HG03039 (cell line): ENCODE results near the gene ACSL6.

Source experiments
- ATAC-seq: cut with Tn5 transposase; IDR thresholded peaks from one replicate; pipeline ENCODE4 v1.9.1; 2021; ENCODE audit warnings: mild to moderate bottlenecking, moderate library complexity; ENCODE audit not compliant: unreplicated experiment

The ACSL6 gene

GRCh38 chr5:132049559-132049958 lies 38.1 kb upstream of the ACSL6 start:
- no peak for ATAC-seq

DNA sequence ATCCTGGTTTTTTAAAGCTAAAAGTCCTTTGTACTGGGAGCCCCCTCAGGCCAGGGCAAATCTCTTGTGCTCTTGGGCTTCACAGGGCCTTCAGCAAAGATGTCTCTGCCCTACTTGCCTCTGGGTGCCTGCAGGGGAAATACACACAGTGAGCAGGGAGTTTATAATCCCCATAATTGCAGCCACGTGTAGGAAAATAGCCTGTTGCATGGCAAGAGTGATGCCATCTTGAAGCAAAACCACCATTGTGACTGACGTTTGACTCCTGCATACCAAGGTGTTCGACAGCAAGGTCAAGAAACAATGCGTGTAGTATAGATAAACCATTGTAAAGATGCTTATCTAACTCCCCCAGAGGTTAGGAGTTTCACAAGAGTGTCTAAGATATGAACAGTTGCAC lies 37.6 kb upstream of the ACSL6 start:
- no peak for ATAC-seq

- ATAC-seq, result no peak
Observed at GRCh38 chr5:132046880-132047299, 35.4 kb upstream of the ACSL6 start.

- ATAC-seq, result no peak
Observed at GRCh38 chr5:132044207-132044606, 32.7 kb upstream of the ACSL6 start.

DNA sequence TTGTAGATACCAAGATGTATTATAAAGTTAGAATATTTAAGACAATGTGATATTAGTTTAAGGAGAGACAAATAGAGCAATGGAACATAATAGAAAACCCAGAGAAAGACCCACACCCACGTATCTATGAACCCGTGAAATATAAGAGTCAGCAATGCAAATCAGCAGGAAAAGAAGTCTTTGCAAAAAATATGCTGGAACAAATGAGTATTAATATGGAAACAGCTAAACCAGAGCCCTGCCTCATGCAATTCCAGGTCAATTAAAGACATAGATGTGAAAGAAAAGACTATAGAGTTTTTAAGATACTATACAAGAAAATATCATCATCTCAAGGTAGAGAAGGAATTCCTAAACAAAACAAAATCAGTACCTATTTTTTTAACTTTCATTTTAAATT lies 25.9 kb upstream of the ACSL6 start:
- ATAC-seq, result no peak

DNA sequence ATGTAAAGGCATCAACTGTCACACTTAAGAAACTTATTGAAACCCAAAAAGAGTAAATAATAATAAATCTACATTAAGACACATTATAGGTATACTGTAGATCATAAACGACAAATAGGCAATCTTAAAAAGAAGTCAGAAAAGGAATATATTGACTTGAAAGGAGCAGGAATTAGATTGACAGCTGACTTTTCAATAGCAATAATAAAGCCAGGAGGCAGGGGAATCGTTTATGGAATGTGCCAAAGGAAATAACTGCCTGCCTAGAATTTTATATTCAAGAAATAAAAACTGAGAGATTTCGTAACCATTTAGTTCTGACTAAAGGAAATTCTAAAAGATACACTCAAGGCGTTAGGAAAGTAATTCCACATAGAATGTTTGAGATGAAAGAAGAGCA lies 21.7 kb upstream of the ACSL6 start:
- ATAC-seq, result no peak

- no peak for ATAC-seq
Observed at GRCh38 chr5:132032196-132032595, 20.7 kb upstream of the ACSL6 start.

DNA sequence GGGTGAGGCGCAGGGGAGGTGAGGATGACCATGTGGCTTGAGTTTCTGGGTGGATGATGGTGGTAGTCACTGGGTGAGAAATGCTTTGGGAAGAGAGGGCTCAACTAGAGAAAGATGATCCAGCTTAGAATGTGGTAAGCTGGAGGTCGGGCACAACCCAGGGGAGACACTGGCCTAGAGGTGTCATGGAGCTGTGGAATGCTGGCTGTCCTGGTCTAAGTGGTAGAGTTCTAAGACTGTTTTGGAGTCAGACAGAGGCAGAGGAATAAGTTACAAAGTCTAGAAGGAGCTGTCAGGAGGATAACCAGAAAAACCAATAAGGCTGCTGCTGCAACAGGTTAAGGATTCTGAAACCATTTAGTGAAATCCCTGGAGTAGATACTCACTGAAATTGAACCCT lies 19.2 kb upstream of the ACSL6 start:
- ATAC-seq, result no peak

DNA sequence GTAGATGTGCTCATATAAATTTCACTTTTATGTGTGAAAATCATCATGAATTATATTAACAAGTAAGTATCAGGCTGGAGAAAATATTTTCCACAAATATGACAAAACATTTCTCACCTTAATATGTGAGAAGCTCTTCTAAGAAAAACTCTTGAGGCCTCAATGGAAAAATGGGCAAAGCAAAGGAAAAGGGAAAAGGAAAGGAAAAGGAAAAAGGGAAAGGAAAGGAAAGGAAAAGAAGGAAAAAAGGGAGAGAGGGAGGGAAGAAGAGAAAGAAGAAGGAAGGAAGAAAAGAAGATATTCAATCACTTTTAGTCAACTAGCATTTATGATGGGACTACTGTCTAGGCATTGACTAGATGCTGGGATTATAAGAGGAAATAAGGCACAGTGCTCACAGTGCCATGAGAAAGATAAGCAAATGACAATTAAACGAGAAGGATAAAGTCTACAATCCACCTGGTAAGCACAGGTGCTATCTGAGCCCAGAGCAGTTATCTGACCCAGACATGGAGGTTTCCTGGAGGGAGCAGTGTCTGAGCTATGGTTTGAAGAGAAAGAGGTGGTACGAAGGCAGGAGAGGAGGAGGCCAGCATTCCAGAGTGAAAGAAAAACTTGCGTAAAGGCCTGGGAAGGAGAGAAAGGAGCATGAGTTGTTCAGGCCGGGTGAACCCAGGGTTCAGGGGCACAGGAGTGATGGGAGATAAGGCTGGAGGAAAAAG lies 18.3 kb upstream of the ACSL6 start:
- no peak for ATAC-seq

- no peak for ATAC-seq
Observed at GRCh38 chr5:132027027-132027426, 15.6 kb upstream of the ACSL6 start.

DNA sequence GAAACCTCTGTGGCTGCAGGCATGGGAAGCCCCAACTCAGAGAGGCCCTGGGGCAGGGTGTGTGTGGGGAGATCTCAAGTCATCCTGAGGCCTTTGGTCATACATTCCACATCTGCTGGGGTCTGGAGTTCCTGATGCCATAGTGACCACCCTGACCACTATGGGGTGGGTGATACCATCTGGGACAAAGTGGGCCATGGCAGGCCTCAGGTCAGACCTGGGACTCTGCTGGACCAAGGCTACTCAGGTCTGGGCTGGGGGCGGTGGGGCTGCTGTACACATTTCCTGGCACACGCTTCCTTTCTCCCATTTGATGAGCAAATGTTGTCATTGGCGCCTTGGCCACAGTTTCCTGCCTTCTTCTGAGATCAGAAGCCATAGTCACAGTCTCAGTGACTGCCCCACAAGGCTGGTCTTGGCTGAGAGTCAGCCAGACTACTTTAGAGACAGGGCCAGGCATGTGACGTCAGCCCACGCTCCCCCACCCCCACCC lies 15.1 kb upstream of the ACSL6 start:
- no peak for ATAC-seq

DNA sequence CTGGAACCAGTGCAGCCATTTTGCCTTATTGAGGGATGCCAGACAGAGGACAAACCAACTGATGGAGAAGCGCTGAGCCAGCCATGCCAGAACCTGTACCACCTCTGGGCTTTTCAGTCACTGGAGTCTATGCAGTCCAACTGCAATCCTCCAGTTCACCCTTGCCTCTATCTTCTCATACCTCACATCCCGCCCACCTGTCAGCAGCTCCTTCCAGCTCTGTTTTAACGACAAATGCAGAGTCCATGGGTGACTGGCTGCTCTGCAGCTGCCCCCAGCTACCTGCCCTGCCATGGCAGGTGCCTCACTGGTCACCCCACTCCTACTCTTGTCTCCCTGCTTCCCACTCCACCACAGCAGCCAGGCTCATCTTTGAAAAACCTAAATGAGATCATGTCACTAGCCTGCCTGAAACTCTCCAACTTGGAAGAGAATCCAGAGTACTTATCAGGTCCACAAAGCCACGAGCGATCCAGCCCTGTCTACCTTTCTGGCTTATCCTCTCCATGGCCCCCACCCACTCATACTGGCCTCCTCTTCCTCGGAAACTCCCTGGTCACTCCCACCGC lies 14.0 kb upstream of the ACSL6 start:
- no peak for ATAC-seq

DNA sequence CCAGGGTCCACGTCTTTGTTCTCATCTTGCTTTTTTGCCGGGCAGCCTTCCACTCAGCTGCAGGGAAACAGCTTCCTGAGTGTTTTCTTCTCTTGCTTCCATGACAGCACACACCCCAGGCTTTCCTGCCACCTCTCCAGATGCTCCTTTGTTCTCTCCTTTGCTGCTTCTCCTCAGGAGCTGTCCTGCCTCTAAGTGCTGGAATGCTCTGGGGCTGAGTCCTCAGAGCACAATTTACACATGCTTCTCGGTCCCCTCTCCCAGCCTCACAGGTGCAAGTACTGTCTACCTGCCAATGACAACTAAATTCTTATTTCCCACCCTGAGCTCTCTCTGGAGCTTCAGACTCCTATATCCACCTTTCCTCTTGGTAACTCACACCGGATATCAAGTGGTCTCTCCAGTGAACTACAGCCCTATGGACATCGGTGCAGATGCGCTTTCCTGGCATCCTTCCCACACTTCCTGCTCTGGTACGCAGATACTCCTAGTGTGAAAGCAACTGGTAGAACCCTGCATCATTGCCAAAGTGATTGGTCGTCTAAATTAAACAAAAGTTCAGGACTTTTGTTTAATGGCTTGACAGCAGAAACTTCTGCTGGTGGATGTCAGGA lies 13.4 kb upstream of the ACSL6 start:
- no peak for ATAC-seq

DNA sequence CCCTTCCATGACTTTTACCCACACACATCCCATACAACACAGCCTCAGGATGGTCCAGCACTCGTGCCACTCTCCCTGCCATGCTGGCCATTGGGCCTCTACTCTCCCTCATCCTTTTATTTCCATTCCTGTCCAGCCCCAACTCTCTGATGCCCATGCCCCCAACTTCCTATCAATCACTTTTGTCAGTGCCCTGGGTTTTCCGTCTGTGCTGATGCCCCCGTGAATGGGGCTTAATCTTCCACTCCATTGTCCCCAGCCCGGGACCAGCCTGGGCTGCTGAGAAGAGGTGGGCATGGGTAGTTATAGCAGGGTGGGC lies 12.6 kb upstream of the ACSL6 start:
- no peak for ATAC-seq

DNA sequence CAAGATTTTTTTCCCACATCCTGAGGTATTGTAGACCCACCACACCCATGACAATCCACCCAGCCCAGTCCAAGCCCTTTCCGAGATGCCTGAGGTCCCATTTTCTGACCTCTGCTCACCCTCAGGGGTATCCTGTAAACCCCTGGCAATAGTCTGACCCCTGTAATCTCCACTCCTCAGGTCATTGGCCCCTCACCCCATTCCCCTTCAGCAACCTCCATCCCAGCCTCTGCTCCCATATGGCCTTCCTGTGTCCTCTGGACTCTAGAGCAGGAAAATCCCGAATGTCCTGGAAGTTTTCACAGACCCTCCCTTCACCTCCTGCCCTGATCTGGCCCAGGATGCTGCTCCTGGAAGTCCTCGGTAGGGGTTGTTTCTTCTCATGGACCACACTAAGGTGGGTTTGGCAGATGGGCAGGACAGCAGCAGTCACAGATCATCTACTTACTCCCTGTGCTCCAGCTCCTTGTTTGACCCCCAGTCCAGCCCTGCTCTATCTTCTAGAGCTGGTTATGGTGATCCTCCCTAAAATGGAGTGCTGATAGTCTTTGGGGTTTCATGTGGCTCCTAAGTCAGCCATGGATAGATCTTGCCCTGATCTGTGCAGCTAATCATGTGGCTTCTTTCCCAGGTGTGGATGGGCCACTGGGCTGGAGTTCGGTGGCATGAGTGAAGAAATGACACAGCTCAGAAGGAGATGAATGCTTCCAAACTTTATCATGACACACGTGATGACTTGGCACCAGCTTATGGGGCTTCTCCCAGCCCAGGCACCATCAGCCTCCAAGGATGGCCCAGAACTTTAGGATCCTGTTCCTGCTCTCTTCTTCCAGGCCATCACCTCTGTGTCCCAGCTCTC lies 12.0 kb upstream of the ACSL6 start:
- ATAC-seq, result no peak

DNA sequence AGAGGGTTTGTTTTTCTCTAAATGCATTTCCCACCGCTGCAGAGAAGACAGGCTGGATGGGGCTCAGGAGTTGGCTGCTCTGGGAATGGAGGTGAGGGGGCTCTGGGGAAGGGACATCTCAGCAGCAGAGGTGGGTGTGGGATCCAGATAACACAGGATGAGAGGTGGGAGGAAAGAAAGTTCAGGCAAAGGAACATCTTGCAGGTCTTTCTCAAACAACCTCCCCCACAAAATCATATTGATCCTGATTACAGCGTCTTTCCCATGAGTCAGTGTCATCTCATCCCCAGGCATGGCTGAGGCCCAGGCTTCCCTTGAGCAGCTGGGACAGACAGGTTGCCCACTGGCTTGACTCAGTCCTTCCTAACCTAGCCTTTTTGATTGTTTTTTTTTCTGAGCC lies 11.3 kb upstream of the ACSL6 start:
- no peak for ATAC-seq

DNA sequence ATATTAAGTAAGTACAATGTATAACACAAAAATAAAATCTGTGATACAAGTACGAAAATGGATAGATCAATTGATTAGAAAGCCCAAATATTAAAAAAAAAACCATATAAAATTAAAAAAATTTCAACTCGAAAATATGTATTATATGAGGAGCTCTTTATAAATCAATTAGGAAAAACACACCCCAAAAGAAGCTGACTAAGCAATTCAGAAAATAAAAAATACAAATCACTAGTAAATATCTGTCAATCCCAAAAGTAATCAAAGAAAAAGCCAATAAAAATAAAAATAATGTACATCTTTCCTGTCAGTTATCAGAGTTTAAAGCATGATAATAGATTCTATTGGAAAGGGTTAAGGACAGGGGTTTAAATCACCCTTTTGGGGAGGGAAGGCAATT lies 10.2 kb upstream of the ACSL6 start:
- no peak for ATAC-seq

- peak; percentile 3 for ATAC-seq
Observed at GRCh38 chr5:132020568-132021339, 9.3 kb upstream of the ACSL6 start.

GRCh38 chr5:132019857-132020555 lies 8.5 kb upstream of the ACSL6 start:
- ATAC-seq, result peak; percentile 98

- no peak for ATAC-seq
Observed at GRCh38 chr5:132019337-132019736, 7.9 kb upstream of the ACSL6 start.
